H4 (cell line): ENCODE data around the gene FOXN3. TPM values are rescaled to one million over a fixed set of nuclear protein-coding genes. Genes with fewer than 3 reads are reported as not detected.

Experiments
- DNase-seq: peaks from one replicate; pipeline ENCODE4 v3.0.0-alpha.2; 2015; ENCODE audit warnings: low spot score
- total RNA-seq: library from RNA; depleted of rRNA; stranded (reverse); fragments of >200 nt; shearing (Covaris generic); gene quantifications from 2 replicates; pipeline ENCODE4 v1.2.3, GENCODE V29; 2014; rRNA removed

FOXN3 gene
- 5.2 and 12.2 TPM in 2 replicates for total RNA-seq

GRCh38 chr14:89417091-89417464, at the start of gene FOXN3:
Gene FOXN3 (minus strand): TSS chr14:89417233. CDS start chr14:89412476, 4,757 bp downstream.
- peak; percentile 85 for DNase-seq

GRCh38 chr14:89466484-89466883, 49.5 kb upstream of the FOXN3 start:
- no peak for DNase-seq

- no peak for DNase-seq
Measured at GRCh38 chr14:89465876-89466275, 48.8 kb upstream of the FOXN3 start.

GRCh38 chr14:89461256-89461655, 44.2 kb upstream of the FOXN3 start:
- DNase-seq = no peak

- no peak for DNase-seq
Measured at GRCh38 chr14:89458713-89459420, 41.8 kb upstream of the FOXN3 start.

GRCh38 chr14:89457007-89457406, 40.0 kb upstream of the FOXN3 start:
- no peak for DNase-seq

GRCh38 chr14:89455412-89455811, 38.4 kb upstream of the FOXN3 start:
- DNase-seq = no peak

GRCh38 chr14:89454996-89455395, 38.0 kb upstream of the FOXN3 start:
- no peak for DNase-seq

GRCh38 chr14:89452281-89452680, 35.2 kb upstream of the FOXN3 start:
- DNase-seq = no peak

GRCh38 chr14:89451229-89451628, 34.2 kb upstream of the FOXN3 start:
- no peak for DNase-seq

GRCh38 chr14:89447182-89447944, 30.3 kb upstream of the FOXN3 start:
- DNase-seq = no peak

GRCh38 chr14:89445273-89445973, 28.4 kb upstream of the FOXN3 start:
- no peak for DNase-seq

GRCh38 chr14:89444516-89445125, 27.6 kb upstream of the FOXN3 start:
- no peak for DNase-seq

- DNase-seq = no peak
Measured at GRCh38 chr14:89444044-89444443, 27.0 kb upstream of the FOXN3 start.

GRCh38 chr14:89443042-89443629, 26.1 kb upstream of the FOXN3 start:
- DNase-seq = no peak

- no peak for DNase-seq
Measured at GRCh38 chr14:89442280-89442679, 25.2 kb upstream of the FOXN3 start.

GRCh38 chr14:89440986-89441909, 24.2 kb upstream of the FOXN3 start:
- no peak for DNase-seq

GRCh38 chr14:89435892-89436656, 19.0 kb upstream of the FOXN3 start:
- no peak for DNase-seq

GRCh38 chr14:89435492-89435891, 18.5 kb upstream of the FOXN3 start:
- peak; percentile 42 for DNase-seq

GRCh38 chr14:89432226-89432625, 15.2 kb upstream of the FOXN3 start:
- no peak for DNase-seq
